ENCODE data around the gene DPH5.

The DPH5 gene

GRCh38 chr1:101029184-101029583 is 3.6 kb upstream of the DPH5 start:
- DNase-seq, result no peak

- DNase-seq, result no peak
Observed at GRCh38 chr1:101028466-101028865, 2.9 kb upstream of the DPH5 start.

DNA sequence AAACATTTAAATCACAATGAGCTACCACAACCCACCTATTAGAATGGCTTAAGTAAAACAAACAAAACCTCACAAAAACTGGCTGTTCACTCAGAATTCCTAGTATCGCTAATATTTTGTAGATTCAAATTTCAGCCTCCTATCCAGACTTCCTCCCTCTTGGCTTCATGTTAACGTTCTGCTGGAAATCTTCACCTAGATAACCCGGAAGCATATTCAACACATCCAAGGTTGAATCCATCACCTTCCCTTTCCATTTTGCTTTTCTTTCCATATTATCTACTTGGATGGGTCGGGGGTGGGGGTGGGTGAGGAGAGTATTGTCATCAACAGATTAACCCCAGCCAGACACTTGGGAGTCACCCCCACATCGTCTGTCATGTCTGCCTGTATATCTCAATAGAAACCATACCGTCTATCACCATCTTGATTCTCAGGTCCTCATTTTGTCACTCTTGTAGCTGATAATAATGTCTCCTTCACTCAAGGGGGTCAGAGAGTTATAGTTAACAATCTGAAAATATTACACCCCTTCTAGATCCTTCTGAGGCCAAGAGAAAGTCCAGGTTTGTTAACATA is 1.7 kb upstream of the DPH5 start:
- DNase-seq, result no peak

- no peak for DNase-seq
Observed at GRCh38 chr1:101026430-101026788, 825 bp upstream of the DPH5 start.

GRCh38 chr1:101025283-101025656 is 314 bp downstream of the DPH5 start:
- no peak for DNase-seq

DNA sequence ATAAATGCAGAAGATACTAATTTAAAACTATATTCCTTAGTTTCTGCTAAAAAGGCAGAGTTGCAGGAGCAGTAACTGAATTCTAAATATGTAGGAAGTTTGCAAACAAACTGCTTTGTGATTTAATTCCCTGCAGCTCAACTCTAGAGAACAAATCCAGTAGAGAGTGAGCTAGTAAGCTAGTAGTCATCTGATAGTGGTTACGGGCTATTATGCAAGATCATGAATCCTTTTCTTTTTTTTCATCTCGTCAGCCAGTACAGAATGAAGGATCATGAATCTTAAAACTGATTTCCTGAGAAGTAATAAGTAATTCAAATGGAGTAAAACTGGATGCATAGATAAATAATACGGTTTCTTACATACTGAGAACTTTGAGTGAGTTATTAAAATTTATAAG is 3.3 kb downstream of the DPH5 start:
- DNase-seq, result no peak

- no peak for DNase-seq
Observed at GRCh38 chr1:101017448-101017847, 8.1 kb downstream of the DPH5 start.

DNA sequence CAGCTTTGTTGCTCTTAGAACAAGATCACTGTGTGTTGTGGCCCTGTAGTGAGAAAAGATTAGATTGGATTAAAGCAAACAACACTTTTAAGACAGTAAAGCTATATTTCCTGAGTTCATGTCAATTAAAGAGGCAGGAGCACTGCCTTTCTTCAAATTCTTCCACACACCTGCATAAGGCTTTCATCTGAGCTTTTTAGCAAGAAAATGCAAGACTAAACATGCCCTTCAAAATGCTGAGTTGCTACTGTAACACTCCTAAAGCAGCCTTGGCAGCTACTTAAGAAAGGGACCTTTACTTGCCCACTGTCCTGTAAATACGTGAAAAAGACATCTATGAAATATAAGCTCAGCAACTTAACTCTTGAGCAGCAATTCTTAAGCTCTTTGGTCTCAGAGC is 11.8 kb downstream of the DPH5 start:
- DNase-seq, result no peak

DNA sequence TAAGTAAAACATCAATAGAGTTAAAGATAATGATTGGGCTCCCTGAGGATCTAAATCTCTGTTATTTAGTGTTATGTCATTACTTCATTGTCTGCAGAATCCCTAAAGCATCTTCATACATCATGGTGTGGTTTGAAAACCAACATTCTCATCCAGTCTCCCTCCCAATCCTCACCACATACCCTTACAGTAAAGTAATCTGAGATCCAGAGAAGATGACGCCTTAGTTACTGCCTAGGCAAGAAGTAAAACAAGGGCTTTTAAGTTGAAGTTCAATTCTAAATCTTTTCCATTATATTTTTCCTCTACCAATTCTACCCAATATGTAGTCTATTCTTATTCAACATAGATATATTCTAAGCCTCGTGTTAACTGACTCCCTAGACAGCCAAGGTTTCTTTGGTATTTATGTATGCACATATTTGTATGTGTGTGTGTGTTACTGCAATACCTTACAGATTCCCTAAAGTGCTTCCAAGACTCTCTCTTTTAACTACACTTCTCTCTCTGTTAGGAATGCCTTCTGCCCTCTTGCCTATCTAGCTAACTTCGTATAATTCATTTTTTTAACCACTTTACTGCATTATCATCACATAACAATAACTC is 17.3 kb downstream of the DPH5 start:
- DNase-seq, result no peak

DNA sequence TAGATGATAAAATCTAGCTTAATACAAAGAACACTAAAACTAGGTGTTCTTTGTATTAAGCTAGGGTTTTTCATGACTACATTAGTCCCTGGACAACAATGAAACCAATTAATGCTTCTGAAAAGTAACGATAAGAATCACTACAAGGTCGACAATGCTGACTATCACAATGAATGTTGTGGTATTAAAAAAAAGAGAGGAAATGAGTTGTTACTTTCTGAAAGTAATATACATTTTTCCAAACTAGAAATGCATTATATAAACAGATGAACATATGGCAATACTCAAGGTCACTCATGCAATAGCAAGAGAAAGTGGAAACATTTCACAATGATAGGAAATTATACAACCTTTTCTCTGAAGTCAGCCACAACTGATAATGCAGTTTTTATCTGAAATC is 19.0 kb downstream of the DPH5 start:
- no peak for DNase-seq

GRCh38 chr1:101005871-101006270 is 19.7 kb downstream of the DPH5 start:
- no peak for DNase-seq

GRCh38 chr1:101005183-101005582 is 20.4 kb downstream of the DPH5 start:
- no peak for DNase-seq

DNA sequence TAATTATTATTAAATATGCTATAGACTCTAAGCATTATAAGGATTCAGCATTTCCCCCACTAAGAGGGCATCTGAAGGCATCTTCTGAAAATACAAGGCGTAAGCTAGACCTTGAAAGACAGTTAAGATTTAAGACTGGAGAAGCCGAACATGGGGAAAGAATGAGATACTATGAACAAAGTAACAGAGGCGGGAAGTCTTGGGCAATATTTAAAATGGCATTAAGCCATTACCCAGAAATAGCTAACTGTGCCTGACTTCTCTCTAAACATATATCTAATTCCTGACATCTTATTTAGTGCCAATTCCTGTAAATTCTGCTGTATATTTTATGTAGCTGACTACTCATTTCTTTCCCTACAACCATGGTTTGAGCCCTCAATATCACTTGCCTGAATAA is 20.9 kb downstream of the DPH5 start:
- DNase-seq, result no peak

- no peak for DNase-seq
Observed at GRCh38 chr1:101004061-101004460, 21.5 kb downstream of the DPH5 start.

GRCh38 chr1:101003012-101003650 is 22.5 kb downstream of the DPH5 start:
- DNase-seq, result no peak

GRCh38 chr1:101002551-101002950 is 23.0 kb downstream of the DPH5 start:
- no peak for DNase-seq

GRCh38 chr1:101000131-101000873 is 25.3 kb downstream of the DPH5 start:
- no peak for DNase-seq

DNA sequence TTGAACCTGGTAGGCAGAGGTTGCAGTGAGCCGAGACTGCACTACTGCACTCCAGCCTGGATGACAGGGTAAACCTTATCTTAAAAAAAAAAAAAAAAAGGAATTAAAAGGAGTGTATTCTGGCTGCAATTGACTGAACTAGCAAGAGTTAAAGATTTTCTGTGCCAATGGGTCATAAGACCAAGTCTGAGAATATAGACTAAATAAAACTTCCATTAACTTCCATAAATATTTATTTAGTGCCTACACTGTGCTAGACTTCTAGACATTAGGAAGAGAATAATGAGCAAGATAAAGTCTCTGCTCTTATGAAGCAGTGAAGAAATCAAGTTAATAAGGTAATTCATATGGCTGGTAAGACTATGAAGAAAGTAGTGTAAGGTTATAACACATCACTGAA is 27.2 kb downstream of the DPH5 start:
- DNase-seq, result no peak

GRCh38 chr1:100995198-100995988 is 30.2 kb downstream of the DPH5 start:
- DNase-seq, result no peak

GRCh38 chr1:100989306-100990077 is 36.1 kb downstream of the DPH5 start:
- no peak for DNase-seq

DNA sequence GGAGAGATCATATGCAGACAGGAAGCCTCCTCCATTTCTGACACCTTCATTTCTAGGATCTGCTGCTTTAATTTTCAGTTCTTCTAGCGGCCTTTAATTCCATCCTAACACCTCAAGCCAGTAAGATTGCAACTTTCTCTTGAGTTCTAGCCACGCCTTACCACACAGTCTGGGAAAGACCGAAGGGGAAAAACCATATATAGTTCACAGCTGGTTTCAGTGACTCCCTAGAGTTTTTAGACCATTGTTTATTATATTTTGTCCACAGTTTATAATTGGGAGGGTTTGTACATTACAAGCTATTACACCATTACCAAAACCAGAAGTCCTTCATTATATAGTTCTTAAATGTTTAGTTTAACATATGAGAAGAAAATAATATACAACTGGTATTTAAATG is 37.5 kb downstream of the DPH5 start:
- no peak for DNase-seq

- no peak for DNase-seq
Observed at GRCh38 chr1:100982793-100983192, 42.8 kb downstream of the DPH5 start.

GRCh38 chr1:100979631-100980030 is 46.0 kb downstream of the DPH5 start:
- DNase-seq, result no peak
